ENCODE data around the gene MAPK12.
"Not testable (repeated sequence)": the region's sequence is repeated elsewhere in the genome, so short reads cannot be mapped to it uniquely, and the experiment has no call there.

Gene MAPK12

DNA sequence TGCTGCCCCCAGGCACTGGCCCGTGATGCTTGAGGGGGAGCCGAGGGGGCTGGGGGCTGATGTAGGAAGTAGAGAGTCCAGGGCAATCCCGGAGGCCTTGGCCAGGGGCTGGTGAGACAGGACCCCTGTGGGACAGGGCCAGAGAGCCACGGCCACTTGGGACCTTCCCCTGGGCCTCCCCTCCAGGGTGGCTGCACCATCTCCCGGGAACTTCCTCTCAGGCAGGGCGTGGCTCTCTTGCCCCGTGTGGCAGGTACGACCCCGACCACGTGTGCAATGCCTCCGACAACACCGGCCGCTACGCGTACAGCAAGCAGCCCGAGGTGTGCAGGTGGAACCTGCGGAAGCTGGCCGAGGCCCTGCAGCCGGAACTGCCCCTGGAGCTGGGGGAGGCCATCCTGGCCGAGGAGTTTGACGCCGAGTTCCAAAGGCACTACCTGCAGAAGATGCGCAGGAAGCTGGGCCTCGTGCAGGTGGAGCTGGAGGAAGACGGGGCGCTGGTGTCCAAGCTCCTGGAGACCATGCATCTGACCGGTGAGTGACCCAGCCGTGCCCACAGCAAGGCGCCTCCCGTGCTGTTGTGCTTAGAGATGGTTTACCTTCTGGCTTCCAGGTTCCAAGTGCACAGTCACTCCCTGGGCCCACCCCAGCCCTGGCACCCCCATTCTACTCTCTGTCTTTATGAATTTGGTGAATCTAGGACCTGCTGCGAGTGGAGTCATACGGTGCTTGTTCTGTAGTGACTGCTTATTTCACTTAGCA lies 50.9 kb downstream of the MAPK12 start:
- DNase-seq, result no peak

DNA sequence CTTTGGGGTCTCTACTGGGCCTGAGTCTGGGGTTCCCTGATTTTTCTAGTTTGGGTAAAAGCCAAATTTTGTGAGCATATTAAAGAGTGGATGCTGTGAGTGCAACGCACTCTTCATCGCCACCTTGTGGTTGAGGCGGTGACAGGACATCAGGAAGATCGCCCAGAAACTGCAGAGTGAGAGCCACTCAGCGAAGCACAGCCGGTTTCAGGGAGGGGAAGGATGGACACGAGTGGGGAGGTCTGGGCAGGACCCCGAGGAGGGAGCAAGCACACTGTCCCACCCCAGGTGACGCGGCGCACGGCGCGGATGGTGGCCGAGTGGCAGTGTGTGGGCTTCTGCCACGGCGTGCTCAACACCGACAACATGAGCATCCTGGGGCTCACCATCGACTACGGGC lies 51.6 kb downstream of the MAPK12 start:
- peak; percentile 15 for DNase-seq

DNA sequence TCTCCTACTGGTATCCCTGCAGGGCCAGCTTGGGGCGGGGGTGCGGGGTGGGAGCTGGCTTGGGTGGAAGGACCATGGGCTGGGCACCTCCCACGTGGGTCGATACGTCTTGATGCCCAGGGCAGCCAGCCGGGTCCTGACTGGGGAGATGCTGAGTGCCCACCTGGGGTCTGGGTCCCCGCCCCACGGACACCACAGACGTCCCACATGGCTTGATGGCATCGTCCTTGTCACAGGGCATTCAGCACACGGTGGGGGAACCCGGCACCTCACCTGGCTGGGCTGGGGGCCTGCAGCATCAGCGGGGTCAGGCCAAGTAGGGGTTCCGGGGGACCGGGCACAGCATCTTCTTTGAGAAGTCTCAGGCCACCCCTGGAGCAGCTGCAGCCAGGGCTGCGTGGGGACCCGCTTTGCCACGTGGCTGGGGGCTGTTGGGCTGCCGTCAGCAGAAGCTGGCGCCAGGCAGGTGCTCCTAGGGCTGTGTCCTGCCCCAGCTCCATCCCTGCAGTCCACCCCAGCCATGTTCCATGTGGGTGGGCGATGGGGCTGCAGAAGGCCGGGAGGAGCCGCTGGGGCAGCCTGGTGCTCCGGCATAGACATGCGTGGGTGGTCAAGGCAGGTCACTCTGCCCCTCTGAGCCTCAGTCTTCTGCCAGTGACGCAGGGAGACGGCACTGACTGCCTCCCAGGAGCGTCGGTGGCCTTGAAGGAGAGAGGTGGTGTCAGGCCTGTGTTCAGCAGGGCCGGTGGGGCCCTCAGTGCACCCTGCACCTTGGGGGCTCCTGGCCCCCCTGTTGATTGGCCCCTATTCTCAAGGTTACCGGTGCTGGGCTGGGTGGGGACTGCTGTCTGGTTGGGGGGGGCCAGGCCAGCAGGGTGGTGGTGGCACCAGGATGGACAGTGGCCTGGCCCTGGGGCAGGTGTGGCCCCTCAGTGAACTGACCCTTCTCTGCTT lies 52.3 kb downstream of the MAPK12 start:
- DNase-seq, result no peak

DNA sequence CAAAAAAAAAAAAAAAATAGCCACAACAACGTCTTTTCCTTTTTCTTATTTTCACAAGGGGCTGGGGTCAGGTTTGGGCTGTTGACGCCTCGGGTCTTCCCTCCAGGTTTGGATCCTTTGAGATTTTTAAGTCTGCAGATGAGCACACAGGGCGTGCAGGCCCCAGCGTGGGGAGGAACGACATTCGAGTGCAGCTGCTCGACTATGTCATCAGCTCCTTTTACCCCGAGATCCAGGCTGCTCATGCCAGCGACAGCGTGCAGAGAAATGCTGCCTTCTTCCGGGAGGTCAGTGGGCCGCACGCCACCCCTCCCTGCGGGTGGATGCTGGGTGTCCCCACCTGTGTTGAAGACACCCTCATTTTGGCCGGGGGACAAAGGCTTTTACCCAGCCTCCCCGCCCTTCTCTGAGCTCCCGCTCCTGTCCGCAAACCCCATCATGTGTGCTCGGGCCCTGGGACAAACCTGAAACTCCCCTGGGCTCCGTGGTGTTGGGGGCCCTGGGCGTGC lies 53.0 kb downstream of the MAPK12 start:
- no peak for DNase-seq

DNA sequence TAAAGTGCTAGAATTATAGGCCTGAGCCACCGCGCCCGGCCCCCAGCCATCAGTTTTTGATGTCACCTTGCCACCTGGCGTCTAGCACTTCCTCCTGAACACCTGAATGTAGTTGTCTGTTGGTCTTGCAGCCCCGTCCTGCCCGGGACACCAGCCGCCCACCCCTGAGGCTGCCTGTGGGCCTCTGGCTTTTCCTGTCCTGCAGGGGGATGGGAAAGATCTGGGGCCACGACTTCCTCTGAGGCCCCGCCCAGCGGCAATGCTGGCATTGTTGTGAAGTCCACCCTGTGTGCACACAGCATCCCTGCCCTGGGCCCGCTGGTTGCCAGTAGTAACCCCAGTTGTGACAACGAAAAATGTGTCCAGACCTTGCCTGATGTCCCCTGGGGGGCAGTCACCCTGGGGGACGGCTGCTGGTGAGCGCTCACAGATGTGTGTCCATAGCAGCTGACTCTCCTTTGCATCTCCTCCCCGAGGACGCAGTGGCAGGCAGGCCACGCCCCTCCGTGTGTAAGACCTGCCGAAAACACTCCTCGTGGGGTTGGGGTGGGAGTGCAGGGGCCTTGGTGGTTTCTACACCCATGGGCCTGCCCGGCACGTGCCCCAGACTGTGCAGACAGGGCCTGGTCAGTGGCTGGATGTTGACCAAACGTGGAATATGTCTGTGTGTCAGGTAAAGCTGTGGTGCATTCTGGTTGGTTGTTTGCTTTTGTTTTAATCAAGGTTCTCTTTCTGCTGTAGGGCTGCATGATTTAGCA lies 53.9 kb downstream of the MAPK12 start:
- no peak for DNase-seq

DNA sequence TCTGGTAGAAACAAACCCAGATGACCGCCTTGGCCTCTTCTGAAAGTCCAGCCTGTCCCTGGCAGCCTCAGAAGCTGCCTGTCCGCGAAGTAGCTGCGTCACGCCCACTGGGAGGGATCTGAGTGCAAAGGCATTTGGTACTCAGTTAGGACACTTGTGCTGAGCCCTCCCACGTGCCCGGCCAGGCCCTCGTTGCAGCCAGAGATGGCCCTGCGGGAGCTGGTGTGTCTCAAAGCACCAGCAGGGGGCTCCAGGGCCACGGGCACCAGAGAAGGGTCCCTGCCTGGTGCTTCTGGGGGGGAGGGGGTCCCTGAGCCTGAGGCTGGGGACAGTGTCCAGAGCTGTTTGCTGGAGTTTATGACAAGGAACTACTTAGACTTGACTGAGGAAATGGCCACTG lies 54.9 kb downstream of the MAPK12 start:
- DNase-seq, result no peak

DNA sequence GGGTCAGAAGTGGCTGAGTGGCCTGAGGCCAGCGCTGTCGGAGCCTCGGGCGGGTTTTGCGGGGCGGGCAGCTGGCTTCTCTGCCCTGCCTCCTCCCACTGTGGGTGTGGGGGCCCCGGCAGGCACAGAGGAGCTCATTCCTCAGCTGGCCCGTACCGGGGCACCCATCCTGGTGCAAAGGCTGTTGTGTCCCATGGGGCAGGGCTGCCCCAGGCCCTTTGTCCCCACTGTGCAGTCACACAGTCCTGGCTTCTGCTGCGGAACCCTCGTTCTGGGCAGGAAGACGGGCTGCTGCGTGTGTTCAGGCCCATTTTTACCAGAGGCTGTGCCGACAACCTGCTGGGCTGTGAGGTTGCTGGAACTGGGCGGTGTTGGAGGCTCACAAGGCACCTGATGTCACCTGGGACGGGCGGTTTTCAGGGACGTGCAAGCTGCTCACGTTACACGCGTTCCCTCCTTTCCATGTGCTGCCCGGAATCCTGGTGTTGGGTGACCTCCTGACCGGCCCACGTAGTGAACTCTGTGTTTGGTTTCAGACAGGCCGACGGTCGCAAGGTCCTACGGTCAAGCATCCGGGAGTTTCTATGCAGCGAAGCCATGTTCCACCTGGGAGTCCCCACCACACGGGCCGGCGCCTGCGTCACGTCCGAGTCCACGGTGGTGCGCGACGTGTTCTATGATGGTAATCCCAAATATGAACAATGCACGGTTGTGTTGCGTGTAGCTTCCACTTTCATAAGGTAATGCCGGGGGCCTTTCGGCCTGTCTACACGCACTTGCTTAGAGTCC lies 55.5 kb downstream of the MAPK12 start:
- DNase-seq, result no peak

DNA sequence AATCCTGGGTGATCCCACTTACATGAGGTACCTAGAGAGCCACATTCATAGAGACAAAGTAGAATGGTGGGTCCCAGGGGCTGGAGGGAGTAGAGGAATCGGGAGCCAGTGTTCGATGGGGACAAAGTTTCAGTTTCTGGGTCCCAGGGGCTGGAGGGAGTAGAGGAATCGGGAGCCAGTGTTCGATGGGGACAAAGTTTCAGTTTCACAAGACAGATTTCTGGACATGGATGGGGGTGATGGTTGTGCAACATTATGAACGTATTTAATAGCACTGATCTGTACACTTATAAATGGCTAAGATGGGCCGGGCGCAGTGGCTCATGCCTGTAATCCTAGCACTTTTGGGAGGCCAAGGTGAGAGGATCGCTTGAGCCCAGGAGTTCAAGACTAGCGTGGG lies 56.5 kb downstream of the MAPK12 start:
- DNase-seq, result not testable (repeated sequence)

DNA sequence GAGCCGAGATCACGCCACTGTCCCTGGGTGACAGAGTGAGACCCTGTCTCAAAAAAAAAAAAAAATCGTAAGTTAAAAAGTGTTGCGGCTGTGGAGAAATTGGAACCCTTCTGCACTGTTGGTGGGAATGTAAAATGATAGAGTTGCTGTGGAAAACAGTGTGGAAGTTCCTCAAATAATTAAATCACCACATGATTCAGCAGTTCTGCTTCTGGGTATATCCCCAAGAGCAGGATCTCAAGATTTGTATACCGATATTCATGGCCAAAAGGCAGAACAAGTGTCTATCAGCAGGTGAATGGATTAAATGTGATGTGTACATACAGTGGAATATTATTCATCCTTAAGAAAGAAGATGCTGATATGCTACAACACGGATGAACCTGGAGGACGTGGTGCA lies 56.9 kb downstream of the MAPK12 start:
- DNase-seq, result no peak

DNA sequence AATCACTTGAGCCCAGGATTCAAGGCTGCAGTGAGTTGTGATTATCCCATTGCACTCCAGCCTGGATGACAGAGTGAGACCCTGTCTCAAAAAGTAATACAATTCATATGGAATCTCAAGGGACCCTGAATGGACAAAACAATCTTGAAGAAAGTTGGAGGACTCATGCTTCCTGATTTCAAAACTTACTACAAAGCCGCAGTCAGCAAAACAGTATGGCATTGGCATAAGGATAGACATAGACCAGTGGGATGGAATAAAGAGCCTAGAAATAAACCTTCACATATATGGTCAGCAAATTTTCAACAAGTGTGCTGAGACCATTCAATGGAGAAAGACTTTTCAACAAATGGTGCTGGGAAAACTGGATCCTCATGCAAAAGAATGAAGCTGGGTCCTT lies 58.2 kb downstream of the MAPK12 start:
- no peak for DNase-seq

All from NCI-H510A treated with DMSO at 0.1 percent for 48 hours (cell line).